K562 treated with DMSO at 1 percent for 12 hours (cell line): ENCODE results near the gene SHISA8. TPM values are rescaled to one million over a fixed set of nuclear protein-coding genes. Genes with fewer than 3 reads are reported as not detected.

Experiments
- total RNA-seq: library from RNA; unstranded; fragments of 300-600 nt; gene quantifications from 2 replicates; pipeline ENCODE4 v1.2.3, GENCODE V29; 2022; ENCODE audit not compliant: insufficient read depth

SHISA8 gene
- 1.3 and 1.4 TPM in 2 replicates for total RNA-seq

DNA sequence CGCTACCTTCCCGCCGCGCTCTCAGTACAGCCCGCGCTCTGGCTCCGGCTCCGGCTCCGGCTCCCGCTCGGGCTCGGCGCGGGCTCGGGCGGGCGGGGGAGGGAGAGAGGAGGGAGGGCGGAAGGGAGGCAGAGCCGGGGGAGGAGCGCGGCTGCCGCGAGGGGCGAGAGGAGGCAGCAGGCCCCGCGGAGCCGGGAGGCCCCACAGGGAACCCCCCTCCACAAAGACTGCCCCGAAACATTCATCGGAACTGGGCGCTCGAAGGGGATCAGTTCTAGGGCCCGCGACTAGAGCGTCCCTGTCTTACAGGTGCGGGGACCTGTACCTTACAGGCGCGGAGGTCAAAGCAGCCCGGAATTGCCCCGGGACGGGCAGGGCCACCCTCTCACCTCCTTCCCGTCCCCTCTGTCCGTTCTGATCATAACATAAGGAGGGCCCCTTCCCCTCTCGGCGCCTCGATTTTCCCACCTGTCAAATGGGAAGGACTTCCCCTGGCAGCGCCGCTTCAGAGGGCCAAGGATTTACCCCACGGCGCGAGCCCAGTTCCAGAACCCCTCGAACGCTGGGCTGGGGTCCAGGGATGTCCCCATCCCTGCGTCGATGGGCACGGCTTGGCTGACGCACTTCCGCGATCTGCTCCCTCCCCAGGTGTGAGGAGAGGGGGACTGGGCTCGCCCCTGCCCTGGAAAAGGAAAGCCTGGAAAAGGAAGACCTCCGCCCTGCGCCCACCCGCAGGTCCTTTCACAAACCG is at the start of gene SHISA8:
Gene SHISA8, minus strand, starts transcription at position 40 of the 751 bp plus-strand sequence. CDS start 407 bp downstream, outside the sequence.

DNA sequence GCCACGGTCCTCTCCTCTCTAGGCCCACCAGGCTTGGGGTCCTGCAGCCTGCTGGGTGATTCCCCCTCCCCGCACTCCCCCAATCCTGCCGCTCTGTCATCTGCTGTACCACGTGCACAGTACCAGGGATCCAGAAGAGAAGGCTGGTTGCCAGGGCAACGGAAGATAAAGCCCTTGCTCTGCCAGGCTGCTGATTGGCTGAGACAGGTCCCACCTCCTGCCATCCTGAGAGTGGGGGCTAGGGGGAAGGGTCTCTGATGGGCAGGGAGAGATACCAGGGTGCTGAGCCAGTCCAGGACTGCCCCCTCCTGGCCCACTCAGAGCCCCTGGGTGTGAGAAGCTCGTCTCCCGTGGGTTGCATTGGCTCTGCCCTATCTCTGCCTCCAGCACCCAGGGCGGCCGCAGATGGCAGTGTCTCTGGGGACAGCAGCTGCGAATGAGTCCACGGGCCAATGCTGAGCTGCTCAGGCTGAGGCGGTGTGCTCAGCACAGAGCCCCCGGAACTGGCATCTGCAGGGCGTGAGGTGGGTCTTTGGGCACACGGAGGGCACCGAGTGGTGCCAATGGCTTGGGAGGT is 37.1 kb upstream of the SHISA8 start, which contains the start of gene SMIM45:
Gene SMIM45, plus strand, starts transcription at position 253 of the 577 bp plus-strand sequence.

DNA sequence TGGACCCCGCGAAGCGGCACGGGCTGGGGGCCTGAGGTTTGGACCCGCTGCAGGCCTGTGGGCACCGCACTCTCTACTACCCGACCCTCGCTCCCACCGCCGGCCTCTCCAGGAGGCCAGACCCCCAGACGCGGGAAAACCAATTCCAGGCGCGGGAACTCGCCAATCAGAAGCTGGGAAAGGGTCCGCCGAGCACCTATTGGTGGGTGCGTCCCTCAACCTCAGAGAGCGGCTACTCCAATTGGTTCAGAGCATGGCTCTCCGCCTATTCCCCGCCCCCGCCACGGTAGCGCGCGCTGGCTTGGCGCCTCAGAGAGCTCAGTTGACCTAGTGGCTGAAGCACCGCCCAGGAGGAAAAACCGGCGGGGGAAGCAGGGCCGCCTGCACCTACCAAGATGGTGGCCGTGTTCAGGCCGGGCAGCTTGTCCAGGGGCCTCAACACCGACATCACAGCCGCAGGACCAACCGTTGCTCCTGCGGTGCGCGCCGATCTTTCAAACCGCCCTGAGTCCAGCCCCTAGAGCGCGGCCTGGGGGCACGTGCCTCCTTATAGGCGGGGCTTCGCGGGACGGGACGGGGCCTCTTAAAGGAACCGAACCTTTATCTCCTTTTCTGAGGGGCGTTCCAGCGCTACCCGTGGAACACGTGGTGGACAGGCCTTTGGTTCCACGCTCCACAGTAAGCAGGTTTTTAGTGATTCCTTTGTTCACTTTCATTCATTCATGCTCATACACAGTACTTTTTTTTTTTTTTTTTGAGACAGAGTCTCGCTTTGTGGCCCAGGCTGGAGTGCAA is 32.0 kb upstream of the SHISA8 start, which contains the start of gene CENPM:
Gene CENPM, minus strand, starts transcription at position 524 of the 795 bp plus-strand sequence. Its CDS starts 76 bp downstream, at position 448.

Other genes with a start within 250 kb of the SHISA8 start
- gene SNU13, start 226.2 kb downstream of the SHISA8 start, total RNA-seq, result 98.9 and 105 TPM in 2 replicates
- gene MEI1, start 215.6 kb downstream of the SHISA8 start, total RNA-seq, result 0.81 TPM in 1 of 2 replicates, not detected in the other
- 5.1 TPM in 1 of 2 replicates, not detected in the other for gene CCDC134, start 114.4 kb downstream of the SHISA8 start, total RNA-seq
- 44.6 and 89.9 TPM in 2 replicates for gene SREBF2, start 82.0 kb downstream of the SHISA8 start, total RNA-seq
- 0.39 and 1.6 TPM in 2 replicates for gene TNFRSF13C, start 11.7 kb upstream of the SHISA8 start, total RNA-seq
- 32.4 and 40.9 TPM in 2 replicates for gene CENPM, start 32.1 kb upstream of the SHISA8 start, total RNA-seq
- not detected in 2 replicates for gene SEPTIN3, start 54.4 kb upstream of the SHISA8 start, total RNA-seq
- not detected in 2 replicates for gene WBP2NL, start 83.7 kb upstream of the SHISA8 start, total RNA-seq
- gene NAGA, start 155.7 kb upstream of the SHISA8 start, total RNA-seq, result 27.8 and 42.6 TPM in 2 replicates
- gene PHETA2, start 159.2 kb upstream of the SHISA8 start, total RNA-seq, result not detected in 2 replicates
- 55.6 and 82.6 TPM in 2 replicates for gene SMDT1, start 164.6 kb upstream of the SHISA8 start, total RNA-seq
- gene NDUFA6, start 175.7 kb upstream of the SHISA8 start, total RNA-seq, result 56.4 and 77.8 TPM in 2 replicates
- gene CYP2D6, start 215.7 kb upstream of the SHISA8 start, total RNA-seq, result 0.28 TPM in 1 of 2 replicates, not detected in the other